OCI-LY7 (cell line): ENCODE results near the gene RCBTB2.

Source experiments
- EZH2phosphoT487 ChIP-seq: fragments of 200-600 bp; sonication (generic); IDR thresholded peaks from 2 replicates; pipeline ENCODE4 v1.6.1; 2018; ENCODE audit warnings: low read depth, borderline replicate concordance, mild to moderate bottlenecking, mixed run types, antibody characterized with exemption, low read length, moderate library complexity, mixed read lengths
- TF ChIP-seq, protein P1 (sequence below): fragments of 200-600 bp; sonication (generic); conservative IDR thresholded peaks from 2 replicates; pipeline ENCODE4 v1.5.1; 2014; ENCODE audit warnings: mild to moderate bottlenecking, antibody characterized with exemption, low read length, moderate library complexity, mixed read lengths

DNA sequence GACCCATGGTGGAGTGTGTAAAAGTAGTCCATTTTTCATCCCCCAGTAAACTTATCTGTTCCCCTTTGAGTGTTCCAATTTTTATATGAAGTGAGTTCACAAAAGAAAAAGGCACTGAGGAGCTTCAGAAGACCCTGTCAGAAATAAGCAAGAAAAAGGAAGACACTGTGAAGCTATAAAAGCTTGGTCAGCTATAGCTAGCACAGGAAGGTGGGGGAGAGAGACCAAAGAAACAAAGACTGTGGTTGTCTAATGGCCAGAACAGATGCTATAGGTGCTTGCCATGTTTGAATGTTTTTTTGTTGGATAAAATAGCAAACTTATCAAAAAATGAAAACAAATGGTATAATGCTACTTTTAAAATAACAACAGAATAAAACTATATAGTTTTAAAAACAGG lies 46.5 kb downstream of the RCBTB2 start:
- TF ChIP-seq, protein P1, sequence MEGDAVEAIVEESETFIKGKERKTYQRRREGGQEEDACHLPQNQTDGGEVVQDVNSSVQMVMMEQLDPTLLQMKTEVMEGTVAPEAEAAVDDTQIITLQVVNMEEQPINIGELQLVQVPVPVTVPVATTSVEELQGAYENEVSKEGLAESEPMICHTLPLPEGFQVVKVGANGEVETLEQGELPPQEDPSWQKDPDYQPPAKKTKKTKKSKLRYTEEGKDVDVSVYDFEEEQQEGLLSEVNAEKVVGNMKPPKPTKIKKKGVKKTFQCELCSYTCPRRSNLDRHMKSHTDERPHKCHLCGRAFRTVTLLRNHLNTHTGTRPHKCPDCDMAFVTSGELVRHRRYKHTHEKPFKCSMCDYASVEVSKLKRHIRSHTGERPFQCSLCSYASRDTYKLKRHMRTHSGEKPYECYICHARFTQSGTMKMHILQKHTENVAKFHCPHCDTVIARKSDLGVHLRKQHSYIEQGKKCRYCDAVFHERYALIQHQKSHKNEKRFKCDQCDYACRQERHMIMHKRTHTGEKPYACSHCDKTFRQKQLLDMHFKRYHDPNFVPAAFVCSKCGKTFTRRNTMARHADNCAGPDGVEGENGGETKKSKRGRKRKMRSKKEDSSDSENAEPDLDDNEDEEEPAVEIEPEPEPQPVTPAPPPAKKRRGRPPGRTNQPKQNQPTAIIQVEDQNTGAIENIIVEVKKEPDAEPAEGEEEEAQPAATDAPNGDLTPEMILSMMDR, result no peak
- no peak for TF ChIP-seq EZH2phosphoT487
